ENCODE measurements around the gene FMNL2. TPM values are rescaled to one million over a fixed set of nuclear protein-coding genes. Genes with fewer than 3 reads are reported as not detected.

FMNL2 gene
- total RNA-seq, 2 experiments from 2014 or later, result 0.57 to 0.93 TPM

- POLR2A ChIA-PET, result no interaction called here
- CTCF ChIA-PET, result no interaction called here
Observed at GRCh38 chr2:152419944-152420343, 85.0 kb downstream of the FMNL2 start.

GRCh38 chr2:152420363-152420762, 85.4 kb downstream of the FMNL2 start:
- ChIA-PET CTCF (no interaction called here), POLR2A (no interaction called here)

DNA sequence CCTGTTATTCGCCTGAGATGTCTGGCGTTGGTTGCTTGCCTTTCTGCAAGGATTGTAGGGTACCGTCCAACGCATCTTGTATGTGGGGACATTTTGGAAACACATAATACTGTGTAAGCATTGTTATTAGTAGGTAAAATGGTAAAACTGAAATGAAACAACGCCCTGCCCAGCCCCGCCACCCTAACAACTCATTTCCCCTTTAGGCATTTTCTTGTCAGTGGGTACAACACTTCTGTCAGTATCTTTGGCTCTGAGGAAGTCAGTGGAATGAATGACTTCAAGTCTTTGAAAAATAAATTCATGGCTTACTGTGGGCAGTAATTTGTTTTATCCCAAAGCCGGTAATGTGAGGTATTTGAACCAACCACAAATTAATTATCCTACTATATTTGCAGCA, 86.0 kb downstream of the FMNL2 start:
- ChIA-PET CTCF (no interaction called here), POLR2A (no interaction called here)

DNA sequence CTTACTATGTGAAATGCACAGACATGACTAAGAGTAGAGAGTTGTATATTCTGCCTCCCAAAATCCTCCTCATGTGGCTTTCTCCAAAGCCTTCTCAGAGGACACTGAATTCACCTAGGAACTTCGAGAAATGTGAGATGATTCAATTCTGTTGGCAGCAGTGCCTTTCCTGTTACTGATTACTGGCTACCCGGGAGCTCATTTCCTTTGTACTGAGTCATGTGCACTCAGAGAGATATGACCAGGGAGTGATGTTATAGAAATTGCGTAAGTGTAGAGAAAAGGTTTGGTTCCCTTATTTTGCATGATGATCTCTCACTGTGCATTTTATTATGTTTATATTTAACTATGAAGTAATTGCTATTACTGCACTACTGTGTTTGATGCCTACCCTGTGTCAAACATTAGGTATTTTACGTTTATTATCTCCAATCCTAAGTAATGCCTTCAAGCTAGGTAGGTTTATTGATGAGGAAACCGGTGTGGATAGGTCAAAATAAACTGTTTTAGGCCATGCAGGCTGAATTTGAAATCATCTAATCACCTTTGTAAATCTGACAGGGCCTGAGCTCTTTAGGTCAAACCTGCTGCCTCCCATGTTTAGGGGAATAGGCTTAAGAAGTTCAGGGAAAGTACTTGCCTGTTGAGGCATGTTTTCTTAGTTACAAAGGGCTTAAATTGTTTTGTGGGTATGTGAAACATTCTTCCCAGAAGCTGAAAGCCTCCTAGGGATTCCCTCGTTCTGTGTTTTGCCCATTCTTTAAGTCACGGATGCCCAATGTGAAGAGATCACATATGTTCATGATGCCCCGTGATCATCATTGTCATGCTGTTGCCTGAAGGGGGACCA, 86.8 kb downstream of the FMNL2 start:
- ChIA-PET CTCF (no interaction called here), POLR2A (no interaction called here)

GRCh38 chr2:152423684-152424083, 88.7 kb downstream of the FMNL2 start:
- CTCF ChIA-PET, result no interaction called here
- POLR2A ChIA-PET, result no interaction called here

DNA sequence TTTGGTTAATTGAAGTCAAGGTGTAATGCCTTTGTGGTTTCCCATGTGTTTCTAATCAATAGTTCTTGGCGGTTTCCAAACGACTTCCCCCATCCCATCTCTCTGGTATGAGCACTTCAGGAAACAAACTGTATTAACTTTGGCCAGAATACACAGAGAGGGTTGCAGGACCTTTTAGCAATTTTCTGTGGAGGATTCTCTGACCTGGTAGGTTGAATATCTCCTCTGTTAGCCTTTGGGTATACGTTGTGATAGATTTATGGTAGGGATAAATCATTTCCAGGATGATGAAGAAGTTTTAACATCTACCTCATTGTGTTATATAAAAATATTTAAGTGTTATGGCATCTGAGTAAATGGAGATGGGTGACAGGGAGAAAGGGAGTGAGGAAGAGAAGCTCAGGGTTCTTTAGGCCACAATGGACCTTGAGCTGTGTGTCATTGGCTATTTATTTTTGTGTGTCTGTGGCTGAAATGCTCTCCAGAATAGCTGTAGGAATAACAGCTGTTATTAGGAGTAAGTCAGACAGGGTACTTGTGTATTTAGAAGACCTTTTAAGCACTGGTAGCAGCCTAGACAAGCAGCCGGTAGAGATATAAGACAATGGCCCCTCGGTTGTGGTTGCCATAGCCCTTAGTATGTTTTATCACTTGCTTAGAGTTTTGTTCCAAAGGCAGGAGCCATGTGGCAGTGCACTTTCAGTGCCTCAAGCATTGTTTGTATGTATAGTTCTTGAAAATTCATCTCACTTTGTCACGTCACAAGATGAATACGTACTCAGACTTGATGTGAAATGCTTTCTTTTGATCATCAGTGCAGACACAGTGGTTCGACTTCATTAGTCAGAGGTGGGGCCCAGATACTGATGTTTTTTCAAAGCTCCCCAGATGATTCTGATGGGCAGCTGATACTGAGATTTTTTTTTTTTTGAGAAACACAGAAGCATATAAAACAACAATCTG, 91.1 kb downstream of the FMNL2 start:
- POLR2A ChIA-PET, result no interaction called here
- CTCF ChIA-PET, result no interaction called here

- POLR2A ChIA-PET, result no interaction called here
- CTCF ChIA-PET, result no interaction called here
Observed at GRCh38 chr2:152426801-152427200, 91.8 kb downstream of the FMNL2 start.

DNA sequence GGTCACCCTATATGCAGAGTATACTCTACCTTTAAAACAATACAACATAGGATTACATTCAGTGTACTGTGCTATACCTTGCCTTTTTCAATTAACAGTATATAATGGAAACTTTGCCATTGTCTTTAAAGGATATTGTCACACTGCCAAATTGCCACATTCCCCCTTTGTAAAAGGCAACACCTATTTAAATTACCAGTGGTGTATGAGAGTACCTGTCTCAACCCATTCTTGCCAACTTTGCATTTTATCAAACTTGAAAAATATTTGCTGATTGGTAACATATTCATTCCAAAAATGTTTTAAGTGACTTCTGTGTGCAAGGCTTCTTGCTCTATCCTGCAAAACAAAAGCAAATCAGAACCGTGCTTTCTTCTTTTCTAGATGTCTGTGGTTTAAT, 92.9 kb downstream of the FMNL2 start:
- ChIA-PET POLR2A (no interaction called here), CTCF (no interaction called here)

DNA sequence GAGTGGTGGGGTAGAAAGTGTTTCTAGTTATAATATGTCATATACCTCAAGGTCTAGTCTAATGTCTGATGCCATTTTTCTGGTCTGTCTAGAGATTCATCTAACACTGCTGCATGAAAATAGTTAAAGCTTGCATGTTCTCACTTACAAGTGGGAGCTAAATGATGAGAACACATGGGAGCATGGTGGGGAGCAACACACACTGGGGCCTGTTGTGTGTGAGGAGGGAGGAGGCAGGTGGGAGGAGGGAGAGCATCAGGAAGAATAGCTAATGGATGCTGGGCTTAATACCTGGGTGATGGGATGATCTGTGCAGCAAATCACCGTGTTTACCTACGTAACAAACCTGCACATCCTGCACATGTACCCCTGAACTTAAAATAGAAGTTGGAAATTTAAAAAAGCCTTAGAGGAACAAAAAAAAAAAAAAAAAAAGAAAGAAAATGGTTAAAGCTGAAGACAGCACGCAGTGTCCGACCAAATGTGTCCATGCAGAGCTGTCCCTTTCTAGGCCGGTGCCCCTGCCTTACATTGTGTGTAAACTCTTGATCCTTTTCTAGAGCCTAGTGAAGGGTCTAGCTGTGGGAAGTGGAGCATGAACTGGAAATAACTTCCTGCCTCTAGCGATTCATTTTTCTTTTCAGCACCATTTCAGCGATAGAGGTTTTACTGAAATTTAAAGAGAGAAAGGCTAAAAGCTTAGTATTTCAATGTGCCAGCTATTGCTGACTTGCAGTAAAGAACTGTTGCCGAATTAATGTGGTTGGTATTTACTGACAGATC, 94.0 kb downstream of the FMNL2 start:
- POLR2A ChIA-PET, result no interaction called here
- CTCF ChIA-PET, result no interaction called here

DNA sequence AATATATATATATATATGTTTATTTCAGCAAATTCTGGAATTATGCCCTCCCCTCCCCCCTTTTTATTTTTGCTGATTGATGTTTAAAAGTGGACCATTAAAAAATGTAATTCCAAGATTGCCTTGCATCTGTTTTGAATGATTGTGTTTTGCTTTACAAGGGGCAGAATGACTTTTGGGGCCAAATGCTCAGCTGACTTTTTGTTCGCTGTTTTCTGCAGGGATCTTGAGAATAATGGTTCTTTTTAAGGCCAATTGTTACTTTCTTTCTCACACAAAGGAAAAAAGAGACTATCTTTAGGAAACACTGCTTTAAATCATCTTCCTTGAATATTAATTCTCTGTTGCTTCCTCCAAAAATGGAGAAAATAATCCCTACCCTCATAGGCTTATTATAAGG, 95.9 kb downstream of the FMNL2 start:
- CTCF ChIA-PET, result no interaction called here
- POLR2A ChIA-PET, result no interaction called here

DNA sequence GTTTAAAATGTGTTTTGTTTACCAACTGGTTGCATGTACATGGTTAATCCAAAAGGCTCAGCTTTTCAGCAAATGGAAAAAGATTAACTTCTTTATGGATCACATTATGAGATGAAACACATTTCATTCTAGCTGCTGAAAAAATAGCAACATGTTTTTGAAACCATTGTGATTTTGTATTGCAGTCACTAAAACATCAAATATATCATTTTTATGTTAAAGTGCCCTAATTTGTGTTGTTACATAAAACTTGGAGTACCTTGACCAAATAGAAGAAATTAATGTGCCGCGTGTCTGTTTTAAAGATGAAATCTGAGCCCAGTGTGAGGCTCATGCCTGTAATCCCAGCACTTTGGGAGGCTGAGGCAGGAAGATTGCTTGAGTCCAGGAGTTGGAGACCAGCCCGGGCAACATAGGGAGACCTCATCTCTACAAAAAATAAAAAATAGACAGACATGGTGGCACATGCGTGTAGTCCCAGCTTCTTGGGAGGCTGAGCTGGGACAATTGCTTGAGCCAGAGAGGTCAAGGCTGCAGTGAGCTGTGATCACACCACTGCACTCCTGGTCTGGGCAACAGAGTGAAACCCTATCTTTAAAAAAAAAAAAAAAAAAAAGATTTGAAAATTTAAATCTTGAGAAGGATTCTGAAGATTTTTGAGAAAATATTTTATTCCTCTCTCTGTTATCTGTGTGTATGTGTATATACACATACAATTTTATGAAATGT, 96.6 kb downstream of the FMNL2 start:
- ChIA-PET POLR2A (no interaction called here), CTCF (no interaction called here)

- CTCF ChIA-PET, result no interaction called here
- POLR2A ChIA-PET, result no interaction called here
Observed at GRCh38 chr2:152432206-152432653, 97.3 kb downstream of the FMNL2 start.

DNA sequence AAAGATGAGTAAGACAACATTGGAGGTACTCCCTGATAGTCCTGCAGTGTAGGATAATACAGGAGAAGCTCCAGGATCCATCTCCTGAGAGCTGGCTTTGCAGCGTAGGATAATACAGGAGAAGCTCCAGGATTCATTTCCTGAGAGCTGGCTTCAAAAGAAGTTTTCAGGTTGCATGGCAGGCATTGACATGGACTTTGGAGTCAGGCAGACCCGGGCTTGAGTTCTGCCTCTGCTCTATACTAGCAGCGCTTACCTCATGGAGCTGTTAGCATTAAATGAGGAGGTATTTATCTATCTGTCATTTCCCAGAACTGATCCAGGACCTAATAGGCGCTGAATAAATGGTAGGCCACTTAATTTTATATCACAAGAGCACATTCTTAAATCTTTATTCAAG, 97.8 kb downstream of the FMNL2 start:
- CTCF ChIA-PET, result no interaction called here
- POLR2A ChIA-PET, result no interaction called here

DNA sequence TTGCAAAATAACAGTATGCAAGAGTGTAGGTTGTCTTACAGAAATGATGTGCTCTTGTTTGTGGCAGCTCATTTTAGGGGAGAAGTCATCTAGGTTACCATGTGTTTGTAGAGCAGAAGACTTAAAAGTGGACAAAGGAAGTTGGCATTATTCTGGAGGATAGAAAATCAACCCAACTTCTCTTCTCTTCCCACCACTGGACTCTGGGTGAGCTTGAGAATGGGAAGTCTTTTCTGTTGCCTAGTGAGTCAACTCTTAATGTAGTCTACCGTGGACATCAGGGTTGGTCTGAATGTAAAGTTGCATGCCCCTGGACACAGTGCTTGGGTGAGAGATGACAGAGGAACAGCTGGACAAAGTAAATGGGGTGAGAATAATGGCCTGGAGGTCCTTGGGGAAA, 98.3 kb downstream of the FMNL2 start:
- ChIA-PET CTCF (no interaction called here), POLR2A (no interaction called here)

DNA sequence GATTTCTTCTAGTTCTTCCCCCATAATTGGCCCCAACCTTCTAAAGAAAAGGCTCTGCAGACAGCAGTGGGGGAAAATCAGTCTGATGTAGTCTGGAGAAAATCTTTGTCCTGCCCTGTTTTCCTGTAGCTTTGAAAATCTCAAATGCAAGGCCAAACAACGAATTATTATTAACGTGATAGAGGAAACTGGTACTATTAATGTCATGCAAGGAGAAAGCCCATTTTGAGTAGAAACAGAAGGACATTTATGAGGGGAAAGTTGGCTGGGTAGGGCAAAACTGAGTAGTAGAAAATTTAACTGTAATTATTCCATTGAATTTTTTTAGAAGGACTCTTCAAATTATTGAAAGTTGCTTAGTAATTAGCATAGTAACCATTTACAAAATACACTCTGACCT, 98.8 kb downstream of the FMNL2 start:
- ChIA-PET POLR2A (no interaction called here), CTCF (no interaction called here)

DNA sequence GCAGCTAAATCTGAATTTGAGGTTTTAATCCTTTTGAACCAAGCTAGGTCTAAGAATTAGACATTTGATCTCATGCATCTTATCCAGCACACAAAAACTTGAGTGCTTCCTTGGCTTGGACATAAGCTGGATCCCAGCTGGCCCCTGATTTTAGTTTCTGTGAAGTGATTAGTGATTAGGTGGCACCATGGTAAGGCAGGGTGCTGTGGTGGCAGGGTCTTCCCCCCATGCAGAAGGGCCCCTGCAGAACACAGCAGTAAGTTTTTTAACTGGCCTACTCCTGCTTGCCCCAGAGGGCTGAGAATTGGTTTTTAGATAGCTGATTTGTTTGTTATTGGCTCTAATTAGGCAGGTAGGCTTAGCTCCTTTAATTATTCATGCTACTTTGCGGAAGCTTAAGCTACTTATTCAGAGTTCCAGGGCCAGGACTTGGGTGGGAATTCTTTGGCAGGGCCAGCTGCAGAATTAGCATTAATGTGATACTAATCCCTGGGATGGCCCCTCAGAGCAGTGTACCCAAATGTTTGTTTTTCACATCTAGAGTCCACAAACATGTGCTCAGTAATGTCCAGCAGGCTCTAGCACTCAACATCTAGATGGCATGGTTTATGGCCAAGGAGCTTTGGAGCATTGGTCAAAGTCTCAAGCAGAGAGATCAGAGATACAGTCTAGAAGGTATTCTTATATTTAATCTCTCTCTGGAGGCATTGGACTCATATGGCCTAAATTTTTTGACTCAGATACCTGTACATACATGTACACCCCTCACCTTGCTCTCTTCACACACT, 99.6 kb downstream of the FMNL2 start:
- CTCF ChIA-PET, result no interaction called here
- POLR2A ChIA-PET, result no interaction called here

DNA sequence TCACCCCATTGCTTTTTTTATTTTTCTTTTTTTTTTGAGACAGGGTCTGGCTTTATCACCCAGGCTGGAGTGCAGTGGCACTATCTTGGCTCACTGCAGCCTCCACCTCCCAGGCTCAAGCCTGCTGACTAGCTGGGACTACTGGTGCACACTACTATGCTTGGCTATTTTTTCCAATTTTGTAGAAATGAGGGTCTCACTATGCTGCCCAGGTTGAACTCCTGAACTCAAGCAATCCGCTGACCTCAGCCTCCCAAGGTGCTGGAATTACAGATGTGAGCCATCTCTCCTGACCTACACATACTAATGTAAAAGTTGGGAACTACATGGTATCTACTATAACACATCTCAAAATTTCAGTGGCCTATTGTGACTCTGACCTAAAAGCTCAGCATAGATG, 101.2 kb downstream of the FMNL2 start:
- CTCF ChIA-PET, result no interaction called here
- POLR2A ChIA-PET, result no interaction called here

DNA sequence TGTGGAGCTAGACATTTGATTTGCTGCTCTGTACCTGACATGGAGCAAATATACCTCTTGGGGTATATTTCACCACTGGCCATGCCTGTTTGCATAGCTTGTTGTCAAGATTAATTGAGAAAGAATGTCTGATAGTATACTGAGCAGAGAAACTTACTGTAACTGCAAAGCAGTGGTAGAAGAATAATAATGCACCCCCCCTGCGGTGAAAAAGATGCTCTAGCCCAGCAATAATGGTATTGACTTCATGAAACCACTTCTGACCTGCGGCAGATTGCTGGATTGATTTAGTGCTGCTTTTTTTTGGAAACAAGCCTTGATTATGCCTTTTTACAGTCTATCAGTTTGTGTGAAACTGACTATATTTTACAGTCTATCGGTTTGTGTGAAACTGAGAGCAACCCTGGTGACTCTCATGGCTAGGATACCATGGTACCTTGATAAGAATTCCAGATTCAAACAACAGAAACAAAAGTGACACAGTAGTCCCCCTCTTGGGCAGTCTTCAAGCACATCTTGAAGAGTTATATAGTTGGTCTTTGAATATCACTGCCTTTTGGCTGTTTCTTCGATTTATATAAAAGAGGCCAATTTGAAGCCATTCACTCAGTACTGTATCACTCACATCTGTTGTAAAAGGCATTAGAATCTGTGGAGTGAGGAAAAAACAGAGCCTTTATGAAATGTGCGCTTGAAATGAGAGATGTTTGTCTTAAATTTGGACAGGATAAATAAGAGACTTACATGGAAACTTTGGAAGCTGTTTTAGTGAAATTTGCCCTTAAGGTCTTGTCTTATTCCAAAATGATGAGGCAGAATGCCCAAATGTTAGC, 102.5 kb downstream of the FMNL2 start:
- ChIA-PET CTCF (interaction anchor here (0.5 kb wide), 1 partner anchor 232 kb away, joined by 4 read pairs; no protein-coding TSS in a partner anchor), POLR2A (no interaction called here)
